ENCODE results near the gene RIMOC1.

DNA sequence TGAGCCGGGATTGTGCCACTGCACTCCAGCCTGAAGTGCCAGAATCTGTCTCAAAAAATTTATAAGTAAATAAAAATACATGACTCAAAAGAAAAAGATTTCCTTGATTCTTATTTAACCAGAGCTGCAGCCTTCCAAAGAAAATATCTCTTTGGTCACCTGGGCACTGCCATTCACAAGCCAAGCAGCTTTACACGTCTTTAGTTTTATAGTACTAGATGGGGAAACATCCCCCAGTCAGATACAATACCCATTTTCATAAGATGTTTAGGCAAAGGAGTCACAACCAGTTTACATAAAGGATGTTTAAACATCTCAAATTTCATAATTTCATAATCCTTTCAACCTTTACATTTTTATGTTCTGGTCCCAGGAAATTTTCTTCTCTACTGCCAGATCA, 20.2 kb upstream of the RIMOC1 start:
- TF ChIP-seq NR1H2 (CRISPR knock-in tag; IDR thresholded peaks at IDR 0.05) = no peak
- TF ChIP-seq OVOL2 (CRISPR knock-in tag; IDR thresholded peaks at IDR 0.05; ENCODE audit: borderline replicate concordance) = no peak
- TF ChIP-seq SOX15 (CRISPR knock-in tag; IDR thresholded peaks at IDR 0.05) = no peak
- TF ChIP-seq ETV6 (CRISPR knock-in tag; IDR thresholded peaks at IDR 0.05) = no peak
- no peak for TF ChIP-seq ZBTB43 (CRISPR knock-in tag; IDR thresholded peaks at IDR 0.05)
- TF ChIP-seq, protein P1, sequence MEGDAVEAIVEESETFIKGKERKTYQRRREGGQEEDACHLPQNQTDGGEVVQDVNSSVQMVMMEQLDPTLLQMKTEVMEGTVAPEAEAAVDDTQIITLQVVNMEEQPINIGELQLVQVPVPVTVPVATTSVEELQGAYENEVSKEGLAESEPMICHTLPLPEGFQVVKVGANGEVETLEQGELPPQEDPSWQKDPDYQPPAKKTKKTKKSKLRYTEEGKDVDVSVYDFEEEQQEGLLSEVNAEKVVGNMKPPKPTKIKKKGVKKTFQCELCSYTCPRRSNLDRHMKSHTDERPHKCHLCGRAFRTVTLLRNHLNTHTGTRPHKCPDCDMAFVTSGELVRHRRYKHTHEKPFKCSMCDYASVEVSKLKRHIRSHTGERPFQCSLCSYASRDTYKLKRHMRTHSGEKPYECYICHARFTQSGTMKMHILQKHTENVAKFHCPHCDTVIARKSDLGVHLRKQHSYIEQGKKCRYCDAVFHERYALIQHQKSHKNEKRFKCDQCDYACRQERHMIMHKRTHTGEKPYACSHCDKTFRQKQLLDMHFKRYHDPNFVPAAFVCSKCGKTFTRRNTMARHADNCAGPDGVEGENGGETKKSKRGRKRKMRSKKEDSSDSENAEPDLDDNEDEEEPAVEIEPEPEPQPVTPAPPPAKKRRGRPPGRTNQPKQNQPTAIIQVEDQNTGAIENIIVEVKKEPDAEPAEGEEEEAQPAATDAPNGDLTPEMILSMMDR (IDR thresholded peaks at IDR 0.05) = no peak
- TF ChIP-seq, protein P2, sequence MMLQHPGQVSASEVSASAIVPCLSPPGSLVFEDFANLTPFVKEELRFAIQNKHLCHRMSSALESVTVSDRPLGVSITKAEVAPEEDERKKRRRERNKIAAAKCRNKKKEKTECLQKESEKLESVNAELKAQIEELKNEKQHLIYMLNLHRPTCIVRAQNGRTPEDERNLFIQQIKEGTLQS (CRISPR knock-in tag; conservative IDR thresholded peaks at IDR 0.05) = no peak
- TF ChIP-seq, protein P3, sequence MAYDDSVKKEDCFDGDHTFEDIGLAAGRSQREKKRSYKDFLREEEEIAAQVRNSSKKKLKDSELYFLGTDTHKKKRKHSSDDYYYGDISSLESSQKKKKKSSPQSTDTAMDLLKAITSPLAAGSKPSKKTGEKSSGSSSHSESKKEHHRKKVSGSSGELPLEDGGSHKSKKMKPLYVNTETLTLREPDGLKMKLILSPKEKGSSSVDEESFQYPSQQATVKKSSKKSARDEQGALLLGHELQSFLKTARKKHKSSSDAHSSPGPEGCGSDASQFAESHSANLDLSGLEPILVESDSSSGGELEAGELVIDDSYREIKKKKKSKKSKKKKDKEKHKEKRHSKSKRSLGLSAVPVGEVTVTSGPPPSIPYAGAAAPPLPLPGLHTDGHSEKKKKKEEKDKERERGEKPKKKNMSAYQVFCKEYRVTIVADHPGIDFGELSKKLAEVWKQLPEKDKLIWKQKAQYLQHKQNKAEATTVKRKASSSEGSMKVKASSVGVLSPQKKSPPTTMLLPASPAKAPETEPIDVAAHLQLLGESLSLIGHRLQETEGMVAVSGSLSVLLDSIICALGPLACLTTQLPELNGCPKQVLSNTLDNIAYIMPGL (CRISPR knock-in tag; IDR thresholded peaks at IDR 0.05) = no peak
- TF ChIP-seq, protein P4, sequence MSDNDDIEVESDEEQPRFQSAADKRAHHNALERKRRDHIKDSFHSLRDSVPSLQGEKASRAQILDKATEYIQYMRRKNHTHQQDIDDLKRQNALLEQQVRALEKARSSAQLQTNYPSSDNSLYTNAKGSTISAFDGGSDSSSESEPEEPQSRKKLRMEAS (CRISPR knock-in tag; IDR thresholded peaks at IDR 0.05) = no peak
- TF ChIP-seq, protein P5, sequence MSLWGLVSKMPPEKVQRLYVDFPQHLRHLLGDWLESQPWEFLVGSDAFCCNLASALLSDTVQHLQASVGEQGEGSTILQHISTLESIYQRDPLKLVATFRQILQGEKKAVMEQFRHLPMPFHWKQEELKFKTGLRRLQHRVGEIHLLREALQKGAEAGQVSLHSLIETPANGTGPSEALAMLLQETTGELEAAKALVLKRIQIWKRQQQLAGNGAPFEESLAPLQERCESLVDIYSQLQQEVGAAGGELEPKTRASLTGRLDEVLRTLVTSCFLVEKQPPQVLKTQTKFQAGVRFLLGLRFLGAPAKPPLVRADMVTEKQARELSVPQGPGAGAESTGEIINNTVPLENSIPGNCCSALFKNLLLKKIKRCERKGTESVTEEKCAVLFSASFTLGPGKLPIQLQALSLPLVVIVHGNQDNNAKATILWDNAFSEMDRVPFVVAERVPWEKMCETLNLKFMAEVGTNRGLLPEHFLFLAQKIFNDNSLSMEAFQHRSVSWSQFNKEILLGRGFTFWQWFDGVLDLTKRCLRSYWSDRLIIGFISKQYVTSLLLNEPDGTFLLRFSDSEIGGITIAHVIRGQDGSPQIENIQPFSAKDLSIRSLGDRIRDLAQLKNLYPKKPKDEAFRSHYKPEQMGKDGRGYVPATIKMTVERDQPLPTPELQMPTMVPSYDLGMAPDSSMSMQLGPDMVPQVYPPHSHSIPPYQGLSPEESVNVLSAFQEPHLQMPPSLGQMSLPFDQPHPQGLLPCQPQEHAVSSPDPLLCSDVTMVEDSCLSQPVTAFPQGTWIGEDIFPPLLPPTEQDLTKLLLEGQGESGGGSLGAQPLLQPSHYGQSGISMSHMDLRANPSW (CRISPR knock-in tag; conservative IDR thresholded peaks at IDR 0.05; ENCODE audit: low read depth) = no peak
- TF ChIP-seq ZNF423 (CRISPR knock-in tag; IDR thresholded peaks at IDR 0.05) = no peak
